Mucosa of rectum (tissue), 2 donors: ENCODE data around the gene RAB19.

Source experiments
- H3K27ac ChIP-seq, 2 donors: one replicate each; pipeline ENCODE4 v1.7.0; 2013; ENCODE audit warnings: inconsistent platforms in 2 of 2, low read depth in 2 of 2, low read length in 2 of 2
- H3K27me3 ChIP-seq, 2 donors: one replicate each; pipeline ENCODE4 v1.7.0; 2013; ENCODE audit warnings: low read length in 2 of 2; ENCODE audit not compliant: control insufficient read depth in 2 of 2, insufficient read depth in 2 of 2
- H3K36me3 ChIP-seq, 2 donors: one replicate each; pipeline ENCODE4 v1.7.0; 2013; ENCODE audit warnings: low read length in 2 of 2; ENCODE audit not compliant: control insufficient read depth in 2 of 2, insufficient read depth in 2 of 2
- H3K4me1 ChIP-seq, 2 donors: one replicate each; pipeline ENCODE4 v1.7.0; 2013; ENCODE audit warnings: low read length in 2 of 2, mild to moderate bottlenecking in 1 of 2; ENCODE audit not compliant: control insufficient read depth in 2 of 2, insufficient read depth in 2 of 2
- H3K4me3 ChIP-seq, 2 donors: one replicate each; pipeline ENCODE4 v1.7.0; 2013; ENCODE audit warnings: low read length in 2 of 2
- H3K9ac ChIP-seq, 2 donors: one replicate each; pipeline ENCODE4 v1.7.0; 2013; ENCODE audit warnings: low read length in 2 of 2, low read depth in 1 of 2, mild to moderate bottlenecking in 1 of 2
- H3K9me3 ChIP-seq, 2 donors: one replicate each; pipeline ENCODE4 v1.7.0; 2013; ENCODE audit warnings: low read length in 2 of 2; ENCODE audit not compliant: control insufficient read depth in 2 of 2
- donor health status: healthy.
- donor health status: Normal muscosa, but diverticular disease.

Gene RAB19

GRCh38 chr7:140475747-140476333, 72.0 kb downstream of the RAB19 start:
- Histone ChIP-seq H3K4me3 (peak overlapping the region in 1 of 2 donors; percentile 91), H3K27ac (no peak overlapping the region), H3K4me1 (peaks cover 19 to 20% of the 10 kb centered on the region in 2 donors), H3K36me3 (peaks cover 3 to 5% of the 10 kb centered on the region in 2 donors), H3K9ac (peak overlapping the region in 1 of 2 donors; percentile 47), H3K9me3 (no peaks in the 10 kb centered on the region), H3K27me3 (no peaks in the 10 kb centered on the region)

- H3K4me3 ChIP-seq = peak overlapping the region; percentile 17 to 91
- no peaks in the 10 kb centered on the region for H3K27me3 ChIP-seq
- H3K9ac ChIP-seq = peak overlapping the region; percentile 38 to 93
- H3K4me1 ChIP-seq = peaks cover 19 to 20% of the 10 kb centered on the region in 2 donors
- H3K9me3 ChIP-seq = no peaks in the 10 kb centered on the region
- peak overlapping the region; percentile 96 to 97 for H3K27ac ChIP-seq
- no peaks in the 10 kb centered on the region for H3K36me3 ChIP-seq
Measured at GRCh38 chr7:140476698-140477261, 72.9 kb downstream of the RAB19 start.
